Ishikawa (cell line): ENCODE data around the gene MYPN.

Experiments used
- CEBPB ChIP-seq: IDR thresholded peaks from 2 replicates; pipeline ENCODE4 v1.6.1; 2012
- CREB1 ChIP-seq: IDR thresholded peaks from 2 replicates; pipeline ENCODE4 v1.6.1; 2012; ENCODE audit warnings: low read depth
- EGR1 ChIP-seq: IDR thresholded peaks from 2 replicates; pipeline ENCODE4 v1.6.1; 2012
- EP300 ChIP-seq: IDR thresholded peaks from 2 replicates; pipeline ENCODE4 v1.6.1; 2012; ENCODE audit warnings: borderline replicate concordance
- FOXM1 ChIP-seq: IDR thresholded peaks from 2 replicates; pipeline ENCODE4 v1.6.1; 2012; ENCODE audit warnings: low read depth, borderline replicate concordance
- MAX ChIP-seq: IDR thresholded peaks from 2 replicates; pipeline ENCODE4 v1.6.1; 2012
- NFIC ChIP-seq: IDR thresholded peaks from 2 replicates; pipeline ENCODE4 v1.6.1; 2012
- RAD21 ChIP-seq: IDR thresholded peaks from 2 replicates; pipeline ENCODE4 v1.6.1; 2012; ENCODE audit warnings: low read depth
- REST ChIP-seq: IDR thresholded peaks from 2 replicates; pipeline ENCODE4 v1.6.1; 2012; ENCODE audit warnings: low read depth, mild to moderate bottlenecking
- TAF1 ChIP-seq: IDR thresholded peaks from 2 replicates; pipeline ENCODE4 v1.6.1; 2012; ENCODE audit warnings: low read depth, mild to moderate bottlenecking
- TCF12 ChIP-seq: IDR thresholded peaks from 2 replicates; pipeline ENCODE4 v1.6.1; 2012; ENCODE audit warnings: low read depth
- YY1 ChIP-seq: IDR thresholded peaks from 2 replicates; pipeline ENCODE4 v1.6.1; 2012; ENCODE audit warnings: low read depth

GRCh38 chr10:68242051-68242450 is 132.8 kb downstream of the MYPN start:
- no peak for TF ChIP-seq EGR1
- TF ChIP-seq REST, result no peak
- no peak for TF ChIP-seq YY1
- TF ChIP-seq CEBPB, result no peak
- no peak for TF ChIP-seq FOXM1
- TF ChIP-seq MAX, result no peak
- TF ChIP-seq CREB1, result no peak
- TF ChIP-seq TAF1, result no peak
- TF ChIP-seq RAD21, result no peak
- TF ChIP-seq EP300, result no peak
- TF ChIP-seq TCF12, result no peak
- TF ChIP-seq NFIC, result no peak
